ENCODE data around the gene CACNA1E.

GRCh38 chr1:181623850-181624249 lies 140.5 kb downstream of the CACNA1E start:
- TF ChIP-seq CTCF (IDR thresholded peaks at IDR 0.05): no peak
- no peak for TF ChIP-seq EZH2 (IDR thresholded peaks at IDR 0.05; ENCODE audit: borderline replicate concordance, insufficient read depth, low read depth, low read length, poor library complexity, severe bottlenecking)
